GM21529 (cell line): Measurements from ENCODE around the gene SERGEF.

ENCODE experiments used
- ATAC-seq: cut with Tn5 transposase; IDR thresholded peaks from one replicate; pipeline ENCODE4 v1.9.1; 2021; ENCODE audit not compliant: unreplicated experiment

The SERGEF gene

DNA sequence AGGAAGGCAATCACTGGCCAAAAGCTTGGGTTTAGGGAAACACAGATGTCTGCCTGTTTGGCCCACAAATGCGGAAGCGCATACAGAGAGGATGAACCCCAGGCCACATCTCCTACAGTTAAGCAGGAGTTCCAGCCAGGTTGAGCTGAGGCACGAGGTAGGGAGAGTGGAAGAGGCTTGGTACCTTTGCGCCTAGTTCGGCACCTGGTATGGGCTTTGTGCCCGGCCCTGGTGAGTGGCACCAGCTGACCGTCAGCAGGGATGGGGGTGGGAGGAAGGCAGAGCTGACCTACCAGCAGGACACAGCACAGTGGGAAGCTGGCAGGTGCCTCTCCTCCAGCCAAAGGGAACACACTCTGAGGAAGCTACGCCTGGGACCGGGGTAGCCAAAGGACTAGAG is 220.7 kb downstream of the SERGEF start:
- no peak for ATAC-seq

GRCh38 chr11:17791144-17791543 is 221.7 kb downstream of the SERGEF start:
- ATAC-seq, result no peak

- no peak for ATAC-seq
These were observed 222.4 kb downstream of the SERGEF start for GRCh38 chr11:17790453-17790852.

DNA sequence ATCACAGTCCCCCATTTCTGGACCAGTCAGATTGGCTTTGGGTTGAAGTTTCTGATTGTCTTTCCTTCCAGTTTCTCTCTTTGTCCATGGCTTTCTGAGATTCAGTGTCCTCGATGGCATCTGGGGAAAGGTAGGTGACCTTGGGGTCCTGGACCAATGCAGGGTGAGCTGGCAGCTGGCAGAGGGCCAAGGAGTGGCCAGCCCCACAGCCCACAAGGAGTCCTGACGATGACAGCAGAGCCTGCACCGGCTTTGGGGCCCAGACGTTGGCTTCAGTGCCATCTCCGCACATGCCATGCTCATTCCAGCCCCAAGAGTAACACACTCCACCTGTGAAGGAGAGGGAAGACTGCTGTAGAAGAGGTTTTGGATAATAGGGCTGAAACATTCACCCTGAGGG is 224.8 kb downstream of the SERGEF start:
- ATAC-seq, result no peak

GRCh38 chr11:17786824-17787525 is 225.9 kb downstream of the SERGEF start:
- no peak for ATAC-seq

- no peak for ATAC-seq
These were observed 229.0 kb downstream of the SERGEF start for GRCh38 chr11:17783878-17784277.

GRCh38 chr11:17782603-17783337 is 230.1 kb downstream of the SERGEF start:
- ATAC-seq, result no peak

DNA sequence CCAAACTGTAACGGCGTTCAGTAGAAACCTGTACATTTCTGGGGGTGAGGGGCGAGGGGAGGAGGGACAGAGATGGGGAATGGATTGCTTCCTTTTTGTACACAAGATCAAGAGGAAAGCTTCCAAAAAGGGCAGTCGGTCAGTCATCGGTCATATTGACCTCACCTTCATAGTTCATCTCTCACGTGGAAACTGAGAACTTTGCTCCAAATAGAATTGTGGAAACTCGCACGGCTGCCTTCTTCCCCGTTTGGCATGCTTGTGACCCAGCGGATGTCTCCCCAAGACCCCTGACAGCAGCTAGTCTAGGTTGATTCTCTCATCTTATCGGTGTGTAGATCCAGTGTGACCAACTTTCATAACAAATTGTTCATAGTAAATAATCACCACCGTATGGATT is 230.7 kb downstream of the SERGEF start:
- ATAC-seq, result no peak

DNA sequence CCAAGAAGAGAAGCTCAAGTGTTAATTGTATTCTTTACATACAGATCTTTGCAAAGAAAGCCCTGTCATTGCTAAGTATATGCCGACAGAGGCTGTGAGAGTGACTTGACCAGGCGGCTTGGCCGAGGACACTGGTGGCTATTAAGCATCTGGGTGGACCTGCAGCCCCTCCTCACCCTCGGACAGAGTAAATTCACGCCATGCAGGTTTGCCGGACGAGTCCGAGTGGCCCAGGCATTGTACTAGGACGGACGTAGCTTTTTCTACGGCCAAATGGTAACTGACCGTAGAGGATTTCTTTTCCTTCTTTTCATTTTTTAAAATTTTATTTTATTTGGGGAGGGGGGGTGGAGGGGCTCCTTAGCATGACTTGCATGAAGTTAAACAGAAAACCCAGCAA is 231.2 kb downstream of the SERGEF start:
- no peak for ATAC-seq

GRCh38 chr11:17781221-17781620 is 231.6 kb downstream of the SERGEF start:
- ATAC-seq, result no peak

DNA sequence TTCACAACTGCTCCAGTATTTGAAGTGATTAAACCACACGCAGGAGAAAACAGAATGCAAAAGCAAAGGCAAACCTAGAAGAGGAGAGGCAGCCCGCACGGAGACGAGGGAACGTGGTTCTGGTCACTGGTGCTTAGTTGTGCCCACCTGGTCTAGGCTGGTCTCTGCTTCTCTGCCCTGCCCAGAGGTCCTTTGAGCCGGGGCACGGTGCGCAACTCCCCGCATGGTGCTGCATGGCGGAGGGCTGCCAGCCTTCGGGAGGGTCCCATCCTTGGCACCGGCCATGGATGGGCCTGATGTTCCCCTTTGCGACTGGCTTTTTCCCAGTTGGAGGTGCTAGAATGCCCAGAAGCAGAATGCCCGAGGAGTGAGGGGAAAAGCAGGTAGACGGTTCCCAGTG is 232.2 kb downstream of the SERGEF start:
- no peak for ATAC-seq

GRCh38 chr11:17779861-17780594 is 232.8 kb downstream of the SERGEF start:
- no peak for ATAC-seq

GRCh38 chr11:17778956-17779860 is 233.6 kb downstream of the SERGEF start:
- ATAC-seq, result no peak

DNA sequence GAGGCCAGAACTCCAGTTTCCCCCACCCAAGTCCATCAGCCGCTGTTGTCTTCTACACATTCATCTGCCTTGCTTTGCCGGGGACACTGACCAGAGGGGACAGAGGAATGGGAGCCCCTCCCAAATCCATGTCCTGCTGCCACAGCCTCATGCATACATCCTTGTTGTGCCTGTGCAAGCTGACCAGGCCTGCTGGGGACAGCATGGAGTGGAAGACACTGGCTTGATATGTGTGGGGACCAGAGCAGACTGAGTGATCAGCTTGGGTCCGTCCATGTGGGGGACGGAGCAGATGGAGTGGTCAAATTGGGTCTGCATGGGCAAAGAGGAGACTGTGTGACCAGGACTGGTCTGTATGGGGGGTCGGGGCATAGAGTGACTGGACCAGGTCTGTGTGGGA is 234.5 kb downstream of the SERGEF start:
- no peak for ATAC-seq

DNA sequence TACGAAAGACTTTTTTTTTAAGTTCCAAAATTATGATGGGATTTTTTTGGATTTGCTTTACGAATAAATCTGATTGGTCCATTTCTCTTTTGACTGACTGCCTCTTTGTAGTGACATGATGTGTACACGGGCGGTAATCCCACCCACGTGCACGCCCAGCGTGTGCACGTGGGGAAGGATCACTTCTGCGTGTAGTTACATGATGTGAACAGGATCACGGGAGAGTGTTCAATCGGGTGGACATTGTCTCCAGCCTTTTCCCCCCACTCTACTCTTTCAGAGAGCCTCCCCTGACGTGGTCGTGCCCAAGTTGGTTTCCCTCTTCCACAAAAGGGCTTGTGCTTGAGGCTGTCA is 235.1 kb downstream of the SERGEF start:
- ATAC-seq, result no peak

DNA sequence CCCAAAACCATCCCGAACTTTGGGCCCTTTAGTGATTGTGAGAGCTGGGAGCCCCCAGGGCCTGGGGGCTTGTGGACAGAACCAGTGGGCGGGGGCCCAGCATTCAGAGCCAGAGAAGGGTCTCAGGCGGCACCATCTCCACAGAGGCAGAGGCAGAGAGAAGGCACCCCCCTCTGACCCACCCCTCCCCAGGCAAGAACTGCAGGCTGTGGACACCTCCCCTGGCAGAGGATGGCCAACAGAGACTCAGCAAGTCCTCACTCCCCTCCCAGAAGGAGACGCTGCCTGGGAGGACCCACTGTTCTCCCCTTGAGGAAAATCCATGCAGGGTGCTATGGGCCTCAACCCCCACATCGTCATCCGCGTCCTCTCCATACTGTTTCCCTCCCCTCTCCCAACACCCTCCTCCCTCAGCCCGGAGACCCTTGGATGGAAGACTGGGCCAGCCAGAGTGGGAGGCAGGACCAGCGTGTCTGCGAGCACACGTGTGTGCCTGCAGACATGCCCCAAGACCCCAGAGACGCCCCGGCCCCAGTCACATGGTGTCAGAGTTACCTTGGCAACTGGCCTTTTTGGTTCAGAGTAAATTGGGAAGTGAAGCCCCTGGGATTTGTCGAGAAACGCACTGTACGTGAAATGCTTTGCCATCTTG is 235.6 kb downstream of the SERGEF start:
- no peak for ATAC-seq

GRCh38 chr11:17776212-17776875 is 236.5 kb downstream of the SERGEF start:
- no peak for ATAC-seq

DNA sequence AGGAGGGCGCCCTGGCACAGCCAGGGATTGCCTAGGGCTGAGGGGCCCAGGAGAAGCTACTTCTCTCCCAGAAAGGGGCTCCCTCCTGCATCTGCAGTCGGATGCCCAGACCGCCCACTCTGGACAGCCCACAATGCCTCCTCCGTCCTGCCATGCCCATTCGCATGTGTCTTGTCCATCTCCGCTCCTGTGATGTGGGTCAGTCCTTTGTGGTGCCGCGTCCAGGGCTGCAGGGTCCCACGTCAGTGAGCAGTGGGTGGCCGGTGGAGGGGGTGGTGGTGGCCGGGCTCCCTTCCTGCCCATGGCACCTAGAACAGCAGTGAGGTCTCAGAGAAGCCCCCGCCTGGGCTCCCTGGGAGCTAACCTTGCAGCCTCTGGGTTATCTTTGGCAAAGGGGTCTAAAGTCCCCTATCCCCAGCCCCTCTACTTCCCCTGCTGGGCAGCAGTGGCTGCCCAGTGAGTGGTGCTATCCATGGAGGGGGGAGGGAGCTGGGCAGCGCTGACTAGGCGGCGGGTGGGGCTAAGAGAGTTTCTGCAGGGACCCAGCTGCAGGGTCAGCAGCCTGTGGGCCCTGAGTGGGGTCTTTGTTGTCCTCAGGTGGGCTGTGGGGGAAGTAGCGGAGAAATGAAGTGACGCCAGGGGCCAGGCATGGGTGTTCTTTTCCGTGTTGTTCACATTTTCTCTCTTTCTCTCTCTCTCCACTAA is 237.2 kb downstream of the SERGEF start:
- no peak for ATAC-seq

GRCh38 chr11:17775035-17775348 is 237.9 kb downstream of the SERGEF start:
- ATAC-seq, result no peak
